Epithelial cell of esophagus (primary cell): Measurements from ENCODE around the gene IQCC.
"Not testable (repeated sequence)": the region's sequence is repeated elsewhere in the genome, so short reads cannot be mapped to it uniquely, and the experiment has no call there.

Experiments used
- DNase-seq: peaks from one replicate; pipeline ENCODE4 v3.0.0; 2010; ENCODE audit warnings: low read depth
- H3K4me3 ChIP-seq: 2 replicates; pipeline ENCODE4 v1.5.1; 2011; ENCODE audit warnings: mild to moderate bottlenecking, low read length, control low read depth
- CTCF ChIP-seq: IDR thresholded peaks from 2 replicates; pipeline ENCODE4 v1.5.1; 2011; ENCODE audit warnings: low read depth, mild to moderate bottlenecking, low read length, control low read depth, inconsistent platforms; ENCODE audit not compliant: insufficient read depth; ENCODE audit errors: missing control alignments

IQCC gene

GRCh38 chr1:32205401-32206370 is at the start of gene IQCC:
Gene IQCC (plus strand): TSS chr1:32205671. CDS start chr1:32205682, 11 bp downstream.
- DNase-seq = peak; percentile 89
- TF ChIP-seq CTCF = no peak
- peak within 1 kb of the TSS; percentile 88 for H3K4me3 ChIP-seq

- no peak for DNase-seq
- TF ChIP-seq CTCF = no peak
- no peak overlapping the region for H3K4me3 ChIP-seq
These were observed 46.3 kb upstream of the IQCC start for GRCh38 chr1:32159189-32159588.

GRCh38 chr1:32163405-32163804 is 42.1 kb upstream of the IQCC start:
- no peak overlapping the region for H3K4me3 ChIP-seq
- no peak for TF ChIP-seq CTCF
- peak; percentile 78 for DNase-seq

- not testable (repeated sequence) for H3K4me3 ChIP-seq, DNase-seq
These were observed 39.8 kb upstream of the IQCC start for GRCh38 chr1:32165633-32166032.

GRCh38 chr1:32170991-32171390 is 34.5 kb upstream of the IQCC start:
- DNase-seq = no peak
- no peak for TF ChIP-seq CTCF

GRCh38 chr1:32172621-32173245 is 32.7 kb upstream of the IQCC start:
- TF ChIP-seq CTCF = no peak
- DNase-seq = peak; percentile 73
- H3K4me3 ChIP-seq = no peak overlapping the region

More at GRCh38 chr1:32170991-32171390, 34.5 kb upstream of the IQCC start:
- no peak overlapping the region for H3K4me3 ChIP-seq

GRCh38 chr1:32178380-32179192 is 26.9 kb upstream of the IQCC start:
- no peak for DNase-seq
- no peak for TF ChIP-seq CTCF
- no peak overlapping the region for H3K4me3 ChIP-seq
